CD4-positive, alpha-beta T cell treated with Interferon gamma for 1 hour (primary cell): ENCODE results near the gene PDXP.
A peak's percentile ranks its signal among the peaks of the same experiment; 100 is the strongest.

Source experiments
- DNase-seq: peaks from one replicate; pipeline ENCODE4 v3.0.0-alpha.2; 2020

PDXP gene

DNA sequence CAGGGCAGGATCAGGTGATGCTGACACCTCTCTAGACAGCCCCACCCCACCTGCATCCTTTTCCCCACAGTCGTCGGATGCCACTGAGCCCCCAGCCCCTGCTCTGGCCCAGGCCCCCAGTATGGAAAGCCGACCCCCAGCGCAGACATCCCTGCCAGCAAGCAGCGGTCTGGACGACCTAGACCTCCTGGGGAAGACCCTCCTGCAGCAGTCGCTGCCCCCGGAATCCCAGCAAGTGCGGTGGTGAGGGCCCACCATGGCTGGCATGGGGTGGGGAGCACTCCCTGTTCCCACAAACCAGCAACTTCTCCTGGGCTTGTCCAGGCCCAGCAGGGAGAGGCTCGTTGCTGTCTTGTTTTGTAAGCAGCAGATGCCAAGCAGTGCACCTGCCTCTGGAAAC is 28.6 kb upstream of the PDXP start:
- no peak for DNase-seq

DNA sequence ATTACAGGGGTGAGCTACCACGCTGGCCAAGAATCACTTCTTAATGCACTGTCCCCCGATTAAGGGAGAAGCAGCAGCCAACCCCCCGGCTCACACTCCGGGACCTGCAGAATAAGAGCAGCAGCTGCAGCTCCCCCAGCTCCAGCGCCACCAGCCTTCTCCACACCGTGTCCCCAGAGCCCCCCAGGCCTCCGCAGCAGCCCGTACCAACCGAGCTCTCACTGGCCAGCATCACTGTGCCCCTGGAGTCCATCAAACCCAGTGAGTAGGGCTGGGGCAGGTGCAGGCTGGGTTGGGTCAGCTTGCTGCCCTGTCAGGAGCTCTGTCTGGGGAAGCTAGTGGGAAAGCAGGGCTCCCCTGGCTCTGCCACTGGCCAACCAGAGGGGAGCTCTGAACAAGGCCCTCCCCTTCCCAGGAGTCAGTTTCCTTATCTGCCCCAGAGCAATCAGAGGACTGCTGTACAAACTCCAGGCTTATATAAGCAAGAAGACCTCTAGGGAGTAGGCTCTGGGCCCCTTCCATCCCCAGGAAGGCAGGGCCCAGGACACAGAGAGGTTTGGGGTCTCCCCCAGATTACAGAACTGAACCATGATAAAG is 27.6 kb upstream of the PDXP start:
- DNase-seq = no peak

DNA sequence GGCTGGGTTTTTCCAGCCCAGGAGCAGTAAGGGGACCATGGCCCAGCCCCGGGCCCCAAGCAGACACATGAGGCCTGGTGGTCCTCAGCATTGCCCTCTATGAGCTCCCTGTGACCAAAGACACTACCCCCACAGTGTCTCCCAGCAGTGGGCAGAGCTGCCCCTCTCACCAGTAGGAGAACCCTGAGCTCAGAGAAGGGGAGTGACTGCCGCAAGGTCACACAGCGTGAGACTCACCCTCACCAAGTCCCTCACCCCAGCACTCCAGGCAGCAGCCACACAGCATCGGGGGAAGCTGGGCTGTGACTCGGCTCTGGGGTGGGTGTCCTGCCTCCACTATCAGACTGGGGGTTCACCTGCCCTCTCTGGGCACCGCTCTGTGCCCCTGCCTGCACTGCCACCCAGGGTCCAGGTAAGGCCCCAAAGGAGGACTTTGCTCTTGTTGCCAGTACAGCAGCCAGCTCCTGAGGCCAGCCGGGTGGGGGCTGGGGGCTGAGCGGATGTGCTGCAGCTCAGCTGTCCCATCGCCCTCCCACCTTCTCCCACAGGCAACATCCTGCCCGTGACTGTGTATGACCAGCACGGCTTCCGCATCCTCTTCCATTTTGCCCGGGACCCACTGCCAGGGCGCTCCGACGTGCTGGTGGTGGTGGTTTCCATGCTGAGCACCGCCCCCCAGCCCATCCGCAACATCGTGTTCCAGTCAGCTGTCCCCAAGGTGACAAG is 26.9 kb upstream of the PDXP start:
- DNase-seq = no peak

DNA sequence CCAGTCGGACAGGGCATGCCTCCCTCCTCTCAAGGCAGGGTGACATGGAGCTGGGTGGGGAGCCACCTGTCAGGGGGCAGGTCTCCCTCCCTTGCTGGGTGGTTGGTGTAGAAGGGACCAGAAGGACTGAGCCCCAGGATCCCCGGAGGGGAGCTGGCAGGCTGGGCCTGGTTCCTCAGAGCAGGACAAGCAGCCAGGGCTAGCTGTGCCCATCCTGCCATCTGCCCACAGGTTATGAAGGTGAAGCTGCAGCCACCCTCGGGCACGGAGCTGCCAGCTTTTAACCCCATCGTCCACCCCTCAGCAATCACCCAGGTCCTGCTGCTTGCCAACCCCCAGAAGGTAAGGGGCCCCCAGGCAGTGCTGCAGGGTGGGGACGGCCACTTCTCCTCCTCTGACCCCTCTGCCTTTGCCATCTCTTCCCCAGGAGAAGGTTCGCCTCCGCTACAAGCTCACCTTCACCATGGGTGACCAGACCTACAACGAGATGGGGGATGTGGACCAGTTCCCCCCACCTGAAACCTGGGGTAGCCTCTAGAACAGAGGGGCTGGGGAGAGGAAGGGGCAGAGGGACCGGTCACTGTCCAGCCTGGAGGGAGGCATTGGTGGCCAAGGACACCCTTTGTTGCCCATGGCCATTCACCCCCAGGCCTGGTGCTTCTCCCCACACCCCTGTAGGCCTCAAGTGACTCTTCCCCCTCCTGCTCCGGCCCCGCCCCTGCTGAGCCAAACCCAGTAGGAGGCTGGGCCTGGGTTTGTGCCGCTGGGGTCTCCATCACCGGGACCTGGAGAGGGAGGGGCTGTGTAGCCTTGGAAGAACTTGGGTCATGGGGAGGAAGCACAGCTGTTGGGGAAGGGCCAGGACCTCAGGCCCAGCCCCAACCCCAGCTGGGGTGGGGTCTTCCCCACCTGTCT is 26.1 kb upstream of the PDXP start:
- no peak for DNase-seq

DNA sequence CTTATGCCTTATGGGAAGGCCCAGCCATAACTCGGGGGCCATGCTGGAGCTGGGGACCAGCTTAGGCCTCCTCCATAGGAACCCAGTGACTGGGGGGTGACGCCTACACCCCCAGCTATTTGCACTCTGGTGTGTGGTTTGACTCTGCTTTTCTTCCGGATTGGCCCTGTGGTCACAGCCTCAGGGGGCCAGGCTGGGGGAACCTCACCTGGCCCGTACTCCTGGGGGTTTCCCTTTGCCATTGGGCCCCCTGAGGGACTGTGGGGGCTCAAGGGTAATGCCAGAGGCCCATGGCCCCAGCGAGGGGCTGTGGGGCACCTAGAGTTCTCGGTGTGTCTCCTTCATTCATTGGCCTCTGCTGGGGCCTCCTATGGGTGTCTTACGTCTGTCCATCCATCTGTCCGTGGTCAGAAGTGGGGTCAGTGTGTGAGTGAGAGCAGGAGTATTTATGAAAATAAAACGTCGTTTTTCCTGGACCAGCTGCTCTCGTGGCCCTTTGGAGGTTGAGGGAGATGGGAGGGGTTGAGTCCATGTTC is 25.4 kb upstream of the PDXP start:
- peak; percentile 51 for DNase-seq

DNA sequence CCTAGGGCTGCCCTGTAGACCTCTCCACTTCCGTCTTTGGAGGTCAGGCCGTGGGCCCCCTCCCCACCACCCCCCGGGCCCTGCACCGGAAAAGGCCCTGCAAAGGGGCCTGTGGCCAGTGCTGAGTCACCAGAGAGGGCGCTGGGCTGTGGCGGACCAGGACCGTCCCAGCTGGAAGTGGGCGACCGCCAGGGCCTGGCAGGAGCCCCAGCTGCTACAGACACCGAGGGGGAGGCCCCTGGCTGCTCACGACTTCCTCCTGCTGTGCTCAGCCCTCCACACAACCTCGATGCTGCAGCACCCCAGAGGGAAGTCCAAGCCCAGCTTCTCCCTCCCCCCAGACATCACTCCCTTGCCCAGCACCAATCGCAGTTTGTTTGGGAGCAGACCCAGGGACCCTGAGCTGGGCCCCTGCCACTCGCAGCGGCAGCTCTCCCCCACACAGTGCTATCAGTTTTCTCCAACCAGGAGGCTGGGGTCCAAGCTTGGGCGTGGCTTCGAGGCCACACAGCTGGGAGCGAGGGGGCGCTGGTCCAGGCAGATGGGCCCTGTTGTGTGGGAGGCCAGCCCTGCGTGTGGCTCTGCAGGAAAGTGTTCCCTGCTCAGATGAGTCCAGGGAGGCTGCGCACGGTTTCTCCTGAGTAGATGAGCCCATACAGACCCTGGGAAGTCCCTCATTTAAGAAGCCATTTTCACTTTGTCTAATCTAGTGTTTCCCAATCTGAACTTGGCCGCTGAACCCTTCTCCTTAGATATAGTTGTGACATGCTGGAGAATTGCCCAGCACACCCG is 24.7 kb upstream of the PDXP start:
- peak; percentile 73 for DNase-seq

DNA sequence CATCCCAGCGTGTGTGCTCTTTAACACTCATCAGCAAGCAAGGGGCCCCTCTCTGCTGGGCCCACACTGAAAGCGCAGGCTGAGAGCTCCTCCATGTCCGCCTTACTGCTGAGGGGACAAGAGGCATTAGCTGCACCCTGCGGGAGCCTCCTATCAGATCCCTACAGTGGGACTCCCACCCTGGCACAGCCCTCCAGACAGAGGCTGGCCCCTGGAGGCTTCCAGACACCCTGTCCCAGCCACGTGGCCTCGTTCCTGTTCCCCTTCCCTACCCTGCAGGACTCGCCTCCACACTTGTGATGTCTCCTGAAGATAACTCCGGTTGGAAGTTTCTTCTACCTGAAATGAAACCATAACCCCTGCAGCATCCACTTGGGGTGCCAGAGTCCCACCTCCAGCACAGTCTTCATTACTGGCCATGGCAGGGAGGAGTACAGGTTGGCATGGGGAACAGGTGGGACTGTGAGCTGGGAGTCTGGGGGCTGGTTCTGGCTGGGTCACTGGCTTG is 24.1 kb upstream of the PDXP start:
- no peak for DNase-seq

DNA sequence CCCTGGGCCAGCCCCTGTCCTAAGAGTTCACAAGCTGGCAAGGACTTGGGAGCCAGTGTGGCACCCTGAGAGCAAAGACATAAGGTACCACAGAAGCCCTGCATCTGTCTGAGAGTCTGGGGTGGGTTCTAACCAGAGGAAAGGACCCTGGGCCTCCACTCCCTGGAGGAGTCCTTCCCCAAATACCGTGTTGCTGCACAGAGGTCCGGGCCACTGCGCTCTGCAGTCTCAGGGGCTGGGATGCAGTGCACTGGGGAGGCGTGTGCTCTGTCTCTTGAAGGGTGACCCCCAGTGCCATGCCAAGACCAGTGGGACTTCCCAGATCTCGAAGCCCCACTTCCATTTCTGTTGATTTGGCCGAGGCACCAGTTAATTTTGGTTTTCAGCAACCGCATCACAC is 23.4 kb upstream of the PDXP start:
- no peak for DNase-seq

DNA sequence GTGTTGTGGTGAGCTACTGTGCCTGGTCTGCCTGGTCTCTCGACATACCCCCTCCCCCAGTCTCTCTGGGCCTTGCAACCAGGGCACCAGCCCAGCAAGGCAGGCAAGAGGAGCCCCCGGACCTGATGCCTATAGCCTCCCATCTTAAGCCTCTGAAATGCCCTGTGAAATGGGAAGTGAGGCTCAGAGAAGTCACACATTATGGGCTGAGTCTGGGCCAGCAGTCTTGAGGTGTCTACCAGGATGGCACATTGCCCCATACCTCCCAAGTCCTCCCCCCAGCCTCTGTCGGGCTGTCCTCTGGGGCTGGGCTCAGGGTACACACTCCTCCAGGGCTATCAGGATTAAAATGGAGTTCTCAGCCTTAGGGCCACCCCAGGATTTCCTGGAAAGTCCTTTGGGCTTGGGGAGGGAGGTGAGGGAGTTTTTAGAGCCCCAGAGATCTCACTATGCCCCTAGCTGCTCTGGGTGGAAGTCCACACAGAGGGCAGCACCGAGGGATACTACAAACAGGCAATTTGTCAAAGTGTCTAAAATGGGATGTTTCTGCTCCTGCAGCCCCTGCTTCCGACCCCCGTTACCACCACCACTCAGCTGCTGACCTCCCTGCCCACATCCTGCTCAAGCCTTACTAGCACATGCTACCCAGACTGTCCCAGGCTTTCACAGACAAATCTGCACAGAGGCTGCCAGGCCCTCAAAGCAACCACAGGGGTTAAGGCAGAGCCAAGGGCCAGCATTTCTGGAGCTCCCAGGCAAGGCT is 22.2 kb upstream of the PDXP start:
- DNase-seq = no peak

DNA sequence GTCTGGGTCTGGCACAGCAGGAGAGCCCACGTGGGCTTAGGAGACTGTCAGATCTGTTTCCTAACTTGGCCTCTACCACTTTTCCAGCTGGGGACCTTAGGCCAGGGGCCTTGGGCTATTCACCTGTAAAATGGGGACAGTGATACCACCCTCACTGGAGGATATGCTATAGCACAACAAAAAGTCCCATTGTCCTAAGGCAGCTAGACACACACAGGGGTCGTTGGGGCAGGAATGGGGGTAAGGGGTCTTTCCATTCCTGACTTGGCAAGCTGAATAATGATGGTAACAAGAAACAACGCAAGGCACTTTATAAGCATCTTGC is 21.6 kb upstream of the PDXP start:
- no peak for DNase-seq

DNA sequence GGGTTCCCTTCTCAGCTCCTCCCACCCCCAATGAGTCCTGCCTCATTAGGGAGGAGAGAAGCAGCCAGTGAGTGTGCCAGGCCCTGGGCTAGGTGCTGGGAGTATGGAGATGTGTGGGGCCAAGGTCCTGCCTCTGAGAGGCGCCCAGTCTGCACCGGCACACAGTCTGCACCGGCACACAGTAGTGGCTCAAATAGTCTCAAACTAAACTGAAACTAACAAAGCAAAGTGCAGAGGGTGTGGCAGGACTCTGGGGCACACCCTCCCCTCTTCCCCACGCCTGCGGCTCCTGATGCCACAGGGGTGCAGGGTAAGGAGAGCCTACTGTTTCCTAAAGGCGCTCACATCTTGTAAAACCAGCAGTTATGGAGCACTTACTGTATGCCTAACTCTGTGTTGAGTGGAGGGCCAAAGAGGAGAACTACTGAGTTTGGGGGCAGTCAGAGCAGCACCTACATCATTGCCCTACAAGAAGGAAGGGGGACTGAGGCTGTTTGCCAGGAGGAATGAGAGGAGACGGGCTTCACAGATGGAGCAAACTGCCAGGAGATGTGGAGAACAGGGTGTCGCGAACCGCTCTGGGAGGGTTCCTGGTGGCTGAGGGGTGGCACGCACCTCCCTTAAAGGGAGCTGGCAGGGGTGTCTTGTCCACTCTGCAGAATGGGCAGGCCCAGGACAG is 20.0 kb upstream of the PDXP start:
- DNase-seq = no peak

DNA sequence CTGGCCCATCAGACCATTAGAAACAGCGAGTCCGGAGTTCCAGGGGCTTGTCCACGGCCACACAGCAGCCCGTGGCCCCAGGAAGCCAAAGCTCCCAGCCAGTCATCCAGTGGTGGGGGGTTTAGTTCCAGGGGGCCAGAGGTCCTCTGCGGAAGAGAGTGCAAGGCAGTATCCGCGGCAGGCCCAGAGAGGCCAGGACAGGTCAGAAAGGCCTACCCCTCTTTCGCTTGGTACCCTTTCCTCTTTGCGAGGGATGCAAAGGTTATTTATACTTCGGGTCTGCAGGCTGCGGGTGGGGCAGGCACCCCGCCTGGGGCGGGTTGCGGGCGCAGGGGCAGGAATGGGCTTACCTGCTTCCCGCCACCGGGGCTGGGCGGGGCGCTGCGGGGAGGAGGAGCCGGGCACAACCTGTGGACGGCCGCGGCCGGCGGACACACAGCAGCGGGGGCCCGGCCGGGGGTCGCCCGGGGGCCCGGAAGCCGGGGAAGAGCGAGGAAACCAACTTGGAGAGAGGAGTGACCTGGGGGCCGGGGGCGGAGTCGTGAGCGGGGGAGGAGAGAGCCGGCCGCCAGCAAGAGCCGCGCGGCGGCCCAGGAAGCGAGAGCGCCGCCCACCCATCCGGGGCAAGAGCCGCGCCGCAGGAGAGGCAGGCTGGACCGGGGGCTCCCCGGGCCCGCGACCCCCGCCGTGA is 19.3 kb upstream of the PDXP start, which contains the start of gene SH3BP1:
Gene SH3BP1, plus strand, starts transcription at position 600 of the 691 bp plus-strand sequence. CDS start 119 bp downstream, outside the sequence.
- DNase-seq = peak; percentile 33

DNA sequence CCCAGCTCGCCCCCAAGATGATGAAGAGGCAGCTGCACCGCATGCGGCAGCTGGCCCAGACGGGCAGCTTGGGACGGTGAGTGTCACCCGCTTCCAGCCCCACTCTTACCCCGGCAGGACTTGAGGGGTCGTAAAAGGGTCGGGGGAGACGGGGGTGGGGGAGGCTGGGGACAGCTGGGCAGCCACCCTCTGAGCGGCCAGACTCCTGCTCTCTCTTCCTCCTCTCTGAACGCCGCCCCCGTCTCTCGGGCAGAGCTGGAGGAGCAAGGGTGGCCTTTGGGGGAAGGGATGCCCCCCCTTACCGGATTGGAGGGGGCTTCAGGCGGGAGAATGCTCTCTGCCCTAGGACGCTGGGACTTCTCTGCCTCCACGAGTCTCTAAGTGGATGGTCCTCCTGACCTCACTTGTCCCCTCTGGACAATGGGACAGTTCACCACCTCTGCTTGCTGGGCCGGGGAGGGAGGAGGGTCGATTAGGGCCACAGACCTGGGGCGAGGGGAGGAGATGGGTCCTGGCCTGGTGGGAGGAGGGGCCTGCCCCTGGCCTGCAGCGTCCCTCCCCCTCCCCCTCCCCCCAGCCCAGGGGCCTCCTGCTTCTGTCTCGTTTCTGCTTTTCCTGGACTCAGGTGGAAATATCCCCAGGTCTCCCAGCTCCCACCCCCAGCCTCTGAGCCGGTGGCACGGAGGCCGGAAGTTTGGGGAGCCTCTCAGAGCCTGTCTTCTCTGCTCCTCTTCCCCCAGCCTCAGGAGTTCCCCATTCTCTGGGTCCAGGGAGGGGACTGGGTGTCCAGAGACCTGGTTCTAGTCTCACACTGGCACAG is 18.5 kb upstream of the PDXP start:
- no peak for DNase-seq

DNA sequence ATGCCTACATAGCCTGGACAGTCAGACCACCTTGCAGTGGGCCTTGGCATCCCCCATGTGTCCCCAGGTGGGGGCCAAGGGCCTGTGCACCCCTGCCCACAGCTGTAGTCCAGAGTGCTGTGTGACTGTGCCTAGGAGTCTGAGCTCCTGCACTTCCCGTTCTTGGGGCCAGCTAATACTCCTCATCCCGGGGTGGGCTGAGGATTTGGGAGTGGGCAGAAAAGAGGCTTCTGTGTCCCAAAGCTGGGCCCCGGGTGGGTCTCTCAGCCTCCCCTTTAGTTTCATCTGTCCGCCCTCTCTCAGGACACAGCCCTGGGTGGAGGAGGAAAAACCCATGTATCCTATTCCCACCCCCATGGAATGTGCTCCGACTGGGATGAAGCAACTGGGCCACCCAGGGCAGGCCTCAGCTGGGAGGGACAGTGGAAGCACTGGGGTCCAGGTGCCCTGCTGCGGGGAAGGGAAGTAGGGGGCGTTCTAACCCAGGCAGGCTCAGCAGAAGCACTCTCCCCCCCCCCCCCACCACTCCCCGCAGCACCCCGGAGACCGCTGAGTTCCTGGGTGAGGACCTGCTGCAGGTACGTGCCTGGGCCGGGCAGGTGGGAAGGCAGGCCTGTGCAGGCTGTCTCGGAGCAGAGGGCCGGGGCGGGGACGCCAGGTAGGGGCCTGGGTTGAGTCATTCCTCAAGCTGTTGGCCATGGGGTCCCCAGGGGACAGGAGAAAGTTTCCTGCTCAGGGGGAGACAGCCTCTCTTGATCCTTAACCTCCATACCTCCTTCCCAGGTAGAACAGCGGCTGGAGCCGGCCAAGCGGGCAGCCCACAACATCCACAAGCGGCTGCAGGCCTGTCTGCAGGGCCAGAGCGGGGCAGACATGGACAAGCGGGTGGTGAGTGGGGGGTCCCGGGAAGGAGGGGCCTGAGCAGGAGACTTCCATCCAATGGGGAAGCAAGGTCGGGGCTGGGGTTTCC is 17.6 kb upstream of the PDXP start:
- no peak for DNase-seq

DNA sequence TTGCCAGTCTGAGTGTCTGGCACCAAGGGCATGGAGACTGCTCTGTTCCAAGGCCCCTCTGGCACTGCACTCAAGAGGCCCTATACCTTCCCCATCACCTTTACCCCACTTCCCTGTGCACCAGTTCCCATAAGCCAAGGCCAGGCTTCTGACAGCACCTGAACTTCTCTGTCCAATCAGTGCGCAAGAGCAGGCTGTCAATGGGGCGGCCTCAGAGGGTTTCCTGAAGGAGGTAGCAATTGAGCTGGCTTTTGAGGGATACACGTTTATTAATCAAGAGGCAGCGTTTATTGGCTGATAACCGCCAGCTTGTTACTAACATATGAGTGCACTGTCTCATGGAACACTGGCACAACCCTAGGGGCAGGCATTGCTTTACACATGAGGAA is 17.0 kb upstream of the PDXP start:
- no peak for DNase-seq

DNA sequence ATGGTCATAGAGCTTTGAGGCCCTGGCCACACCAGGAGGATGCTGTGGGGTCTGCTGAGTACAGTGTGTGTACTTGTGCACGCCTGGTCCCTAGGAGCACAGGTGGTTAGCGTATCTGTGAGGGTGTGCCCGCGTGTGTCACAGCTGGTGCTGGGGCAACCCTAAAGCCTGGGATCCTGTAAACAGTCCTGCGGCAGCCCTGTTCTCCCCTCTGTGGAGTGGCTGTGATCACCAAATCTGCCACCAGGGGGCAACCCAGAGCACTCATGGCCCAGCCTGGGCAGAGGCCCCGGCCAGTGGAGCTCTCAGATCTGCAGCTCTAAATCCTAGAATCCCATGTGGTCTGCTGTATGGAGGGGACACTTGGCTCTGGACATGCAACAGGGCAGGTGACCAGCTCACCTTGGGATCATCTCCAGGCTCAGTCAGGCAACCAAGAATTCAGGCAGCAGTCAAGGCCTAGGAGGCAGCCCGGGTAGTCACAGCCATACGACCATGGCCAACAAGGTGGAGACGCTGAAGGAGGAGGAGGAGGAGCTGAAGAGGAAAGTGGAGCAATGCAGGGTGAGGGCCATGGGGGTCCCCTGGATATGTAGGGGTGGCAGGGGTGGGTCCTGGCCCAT is 15.2 kb upstream of the PDXP start:
- DNase-seq = peak; percentile 78

DNA sequence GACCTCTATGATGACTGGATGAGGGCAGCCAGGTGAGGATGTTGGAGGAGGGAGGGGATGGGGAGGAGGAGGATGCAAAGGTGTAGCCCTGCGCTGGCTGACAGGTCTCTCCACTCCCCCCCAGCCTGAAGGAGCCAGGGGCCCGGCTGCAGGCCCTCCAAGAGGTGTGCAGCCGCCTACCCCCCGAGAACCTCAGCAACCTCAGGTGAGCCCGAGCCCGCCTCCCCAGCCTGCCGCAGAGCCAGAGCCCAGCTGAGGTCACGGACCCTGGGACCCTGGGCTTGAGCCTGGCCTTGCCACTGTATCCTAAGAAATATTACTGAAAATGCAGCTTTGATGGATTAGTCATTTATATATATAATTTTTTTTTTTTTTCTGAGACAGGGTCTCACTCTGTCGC is 11.2 kb upstream of the PDXP start:
- DNase-seq = no peak

DNA sequence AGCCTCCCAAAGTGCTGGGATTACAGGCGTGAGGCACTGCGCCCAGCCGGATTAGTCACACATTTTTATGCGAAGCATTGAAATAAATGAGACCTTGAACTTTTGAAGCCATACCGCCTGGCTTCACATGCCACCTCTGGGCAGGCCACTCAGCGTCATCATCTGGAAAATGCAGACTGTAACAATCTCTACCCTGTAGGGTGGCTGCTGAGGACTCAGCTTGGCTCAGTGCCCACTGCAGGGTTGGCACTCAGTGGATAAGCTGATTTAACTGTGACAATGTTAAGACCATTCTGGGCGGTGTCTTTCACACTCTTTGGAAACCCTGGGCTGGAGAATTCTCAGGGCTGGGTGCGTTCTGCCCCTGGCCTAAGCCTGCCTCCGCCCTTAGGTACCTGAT is 10.6 kb upstream of the PDXP start:
- no peak for DNase-seq
